GM21723 (cell line): ENCODE data around the gene AP1G2.
"Not testable (repeated sequence)": the region's sequence is repeated elsewhere in the genome, so short reads cannot be mapped to it uniquely, and the experiment has no call there.

ENCODE experiments used
- ATAC-seq: cut with Tn5 transposase; IDR thresholded peaks from one replicate; pipeline ENCODE4 v1.9.1; 2021; ENCODE audit warnings: mild to moderate bottlenecking, moderate library complexity; ENCODE audit not compliant: unreplicated experiment

Gene AP1G2

GRCh38 chr14:23567186-23568020 lies at the start of gene AP1G2:
Gene AP1G2 (minus strand): TSS chr14:23567791. CDS start chr14:23567314, 477 bp downstream.
- ATAC-seq = peak; percentile 91

GRCh38 chr14:23615856-23616255 lies 48.3 kb upstream of the AP1G2 start:
- no peak for ATAC-seq

GRCh38 chr14:23614395-23614828 lies 46.8 kb upstream of the AP1G2 start:
- no peak for ATAC-seq

GRCh38 chr14:23613242-23614070 lies 45.9 kb upstream of the AP1G2 start:
- ATAC-seq = no peak

GRCh38 chr14:23612802-23613201 lies 45.2 kb upstream of the AP1G2 start:
- no peak for ATAC-seq

- no peak for ATAC-seq
Measured at GRCh38 chr14:23612354-23612732, 44.8 kb upstream of the AP1G2 start.

GRCh38 chr14:23610815-23611289 lies 43.3 kb upstream of the AP1G2 start:
- ATAC-seq = no peak

- ATAC-seq = no peak
Measured at GRCh38 chr14:23610090-23610814, 42.7 kb upstream of the AP1G2 start.

GRCh38 chr14:23609411-23610089 lies 42.0 kb upstream of the AP1G2 start:
- not testable (repeated sequence) for ATAC-seq

GRCh38 chr14:23609001-23609400 lies 41.4 kb upstream of the AP1G2 start:
- no peak for ATAC-seq

- ATAC-seq = no peak
Measured at GRCh38 chr14:23608454-23608853, 40.9 kb upstream of the AP1G2 start.

GRCh38 chr14:23605931-23606585 lies 38.5 kb upstream of the AP1G2 start:
- ATAC-seq = peak; percentile 84

- ATAC-seq = no peak
Measured at GRCh38 chr14:23604675-23605170, 37.1 kb upstream of the AP1G2 start.

GRCh38 chr14:23604148-23604547 lies 36.6 kb upstream of the AP1G2 start:
- ATAC-seq = no peak

GRCh38 chr14:23603103-23603502 lies 35.5 kb upstream of the AP1G2 start:
- no peak for ATAC-seq

GRCh38 chr14:23602181-23603095 lies 34.8 kb upstream of the AP1G2 start:
- ATAC-seq = no peak

GRCh38 chr14:23601845-23602180 lies 34.2 kb upstream of the AP1G2 start:
- ATAC-seq = no peak

GRCh38 chr14:23601424-23601823 lies 33.8 kb upstream of the AP1G2 start:
- ATAC-seq = no peak

- ATAC-seq = no peak
Measured at GRCh38 chr14:23600806-23601205, 33.2 kb upstream of the AP1G2 start.
